Measurements from ENCODE around the gene ANGPTL8. TPM values are rescaled to one million over a fixed set of nuclear protein-coding genes. Genes with fewer than 3 reads are reported as not detected.

The ANGPTL8 gene
- total RNA-seq, 4 donors from 2014 or later, result 1.2 to 4.7 (median 2.9) TPM

DNA sequence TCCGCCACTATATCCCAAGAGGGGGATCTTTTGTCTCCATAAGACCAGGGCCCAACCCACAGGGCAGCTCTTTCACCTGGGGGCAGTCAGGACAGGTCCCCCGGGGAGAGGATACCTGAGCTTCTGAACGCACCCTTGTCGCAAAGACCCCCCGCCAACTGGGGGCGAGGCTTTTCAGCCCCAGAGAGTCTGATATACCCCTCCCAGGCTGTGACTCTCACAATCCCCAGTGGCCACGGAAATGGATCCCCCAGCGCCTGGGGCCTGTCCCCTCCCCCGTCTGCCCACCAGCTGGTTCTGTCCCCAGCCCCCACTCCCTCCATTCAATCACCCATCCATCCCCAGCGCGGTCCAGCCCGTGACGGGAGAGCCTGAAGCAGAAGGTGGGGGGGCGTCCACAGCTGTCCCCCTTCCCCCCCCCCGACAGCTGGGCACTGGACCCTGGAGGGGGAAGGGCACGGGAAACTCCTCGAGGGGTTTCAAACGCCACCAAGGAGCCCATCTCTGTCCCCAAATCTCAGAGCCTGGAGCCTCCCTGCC is 22.1 kb downstream of the ANGPTL8 start:
- ATAC-seq (ENCODE audit: low FRiP score), result no peak

DNA sequence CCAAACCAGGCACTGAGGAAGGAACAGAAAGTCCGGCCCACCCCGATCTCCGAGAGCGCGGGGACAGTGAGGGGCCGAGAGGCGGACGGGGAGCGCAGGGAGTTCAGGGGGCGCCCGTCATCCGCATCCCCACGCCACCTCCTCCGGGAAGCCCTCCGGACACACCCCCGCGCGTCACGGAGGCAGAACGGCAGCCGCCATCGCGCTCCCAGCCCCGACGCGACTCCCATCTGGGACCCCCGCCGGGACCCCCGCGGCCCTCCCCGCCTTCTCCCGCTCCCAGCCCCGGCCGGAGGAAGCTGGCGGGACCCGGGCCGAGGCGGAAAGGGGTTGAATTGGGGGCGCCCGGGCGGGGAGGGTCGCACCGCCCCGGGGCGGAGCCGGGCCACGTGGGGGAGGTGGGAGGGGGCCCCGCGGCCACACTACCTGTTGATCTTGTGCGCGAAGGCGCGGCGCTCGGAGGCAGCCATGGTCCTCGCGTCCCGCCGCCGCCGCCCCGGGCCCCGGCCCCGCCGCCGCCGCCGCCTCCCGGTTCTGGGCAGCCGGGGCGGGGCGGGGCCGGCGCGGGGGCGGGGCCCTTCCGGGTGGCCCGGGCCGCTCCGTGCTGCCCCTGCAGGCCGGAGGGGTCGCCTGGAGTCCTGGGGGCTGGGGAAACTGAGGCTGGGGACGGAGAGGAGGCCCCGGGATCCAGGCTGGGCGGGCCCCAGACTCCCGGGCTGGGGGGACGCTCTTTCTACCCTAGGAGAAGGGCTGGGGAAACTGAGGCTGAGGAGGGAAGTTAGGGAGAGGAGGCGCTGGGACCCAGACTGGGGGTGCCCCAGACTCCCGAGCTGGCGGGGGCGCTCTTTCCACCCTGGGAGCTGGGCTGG is 22.8 kb downstream of the ANGPTL8 start, which contains the start of gene DOCK6:
DOCK6 (minus strand) TSS at position 554 of the 869 bp plus-strand sequence; CDS start at position 470, 84 bp downstream.
- TF ChIP-seq, protein P1, sequence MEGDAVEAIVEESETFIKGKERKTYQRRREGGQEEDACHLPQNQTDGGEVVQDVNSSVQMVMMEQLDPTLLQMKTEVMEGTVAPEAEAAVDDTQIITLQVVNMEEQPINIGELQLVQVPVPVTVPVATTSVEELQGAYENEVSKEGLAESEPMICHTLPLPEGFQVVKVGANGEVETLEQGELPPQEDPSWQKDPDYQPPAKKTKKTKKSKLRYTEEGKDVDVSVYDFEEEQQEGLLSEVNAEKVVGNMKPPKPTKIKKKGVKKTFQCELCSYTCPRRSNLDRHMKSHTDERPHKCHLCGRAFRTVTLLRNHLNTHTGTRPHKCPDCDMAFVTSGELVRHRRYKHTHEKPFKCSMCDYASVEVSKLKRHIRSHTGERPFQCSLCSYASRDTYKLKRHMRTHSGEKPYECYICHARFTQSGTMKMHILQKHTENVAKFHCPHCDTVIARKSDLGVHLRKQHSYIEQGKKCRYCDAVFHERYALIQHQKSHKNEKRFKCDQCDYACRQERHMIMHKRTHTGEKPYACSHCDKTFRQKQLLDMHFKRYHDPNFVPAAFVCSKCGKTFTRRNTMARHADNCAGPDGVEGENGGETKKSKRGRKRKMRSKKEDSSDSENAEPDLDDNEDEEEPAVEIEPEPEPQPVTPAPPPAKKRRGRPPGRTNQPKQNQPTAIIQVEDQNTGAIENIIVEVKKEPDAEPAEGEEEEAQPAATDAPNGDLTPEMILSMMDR (IDR thresholded peaks at IDR 0.05), result no peak
- ATAC-seq (ENCODE audit: low FRiP score) (peak; percentile 60), DNase-seq (ENCODE audit: low spot score) (no peak)

More for the DNA sequence above, 22.1 kb downstream of the ANGPTL8 start:
- no peak for DNase-seq (ENCODE audit: low spot score)
- TF ChIP-seq, protein P1 (IDR thresholded peaks at IDR 0.05), result no peak

GRCh38 chr19:11263726-11264125 is 24.3 kb downstream of the ANGPTL8 start:
- TF ChIP-seq, protein P1 (IDR thresholded peaks at IDR 0.05), result no peak
- ATAC-seq (ENCODE audit: low FRiP score) (no peak), DNase-seq (ENCODE audit: low spot score) (no peak)

DNA sequence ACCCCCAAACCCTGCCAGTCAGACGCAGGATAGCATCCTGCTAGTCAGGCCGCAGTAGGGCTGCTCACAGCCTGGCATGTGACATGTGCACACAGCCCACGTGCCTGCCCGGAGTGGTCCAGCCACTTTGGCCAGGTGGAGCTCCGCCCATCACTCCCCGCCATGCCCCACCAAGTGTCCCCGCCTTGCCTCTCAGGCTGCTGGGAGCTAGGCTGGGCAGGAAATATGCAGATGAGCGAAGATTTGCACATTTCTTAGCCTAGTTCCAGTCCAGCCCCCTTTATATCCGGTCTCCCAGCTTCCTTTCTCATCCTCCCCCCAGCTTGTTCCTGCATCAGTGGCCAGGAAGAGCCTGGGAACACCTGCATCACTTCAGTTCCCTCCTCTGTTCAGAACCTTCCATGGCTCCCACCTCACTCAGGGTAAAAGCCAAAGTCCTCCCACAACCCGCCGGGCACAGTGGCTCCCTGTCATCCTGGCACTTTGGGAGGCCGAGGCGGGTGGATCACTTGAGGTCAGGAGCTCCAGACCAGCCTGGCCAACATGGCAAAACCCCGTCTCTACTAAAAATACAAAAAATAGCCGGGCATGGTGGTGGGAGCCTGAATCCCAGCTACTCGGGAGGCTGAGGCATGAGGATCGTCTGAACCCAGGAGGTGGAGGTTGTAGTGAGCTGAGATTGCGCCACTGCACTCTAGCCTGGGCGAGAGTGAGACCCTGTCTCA is 25.2 kb downstream of the ANGPTL8 start:
- TF ChIP-seq, protein P1 (IDR thresholded peaks at IDR 0.05), result no peak
- peak; percentile 19 for ATAC-seq (ENCODE audit: low FRiP score)
- no peak for DNase-seq (ENCODE audit: low spot score)

DNA sequence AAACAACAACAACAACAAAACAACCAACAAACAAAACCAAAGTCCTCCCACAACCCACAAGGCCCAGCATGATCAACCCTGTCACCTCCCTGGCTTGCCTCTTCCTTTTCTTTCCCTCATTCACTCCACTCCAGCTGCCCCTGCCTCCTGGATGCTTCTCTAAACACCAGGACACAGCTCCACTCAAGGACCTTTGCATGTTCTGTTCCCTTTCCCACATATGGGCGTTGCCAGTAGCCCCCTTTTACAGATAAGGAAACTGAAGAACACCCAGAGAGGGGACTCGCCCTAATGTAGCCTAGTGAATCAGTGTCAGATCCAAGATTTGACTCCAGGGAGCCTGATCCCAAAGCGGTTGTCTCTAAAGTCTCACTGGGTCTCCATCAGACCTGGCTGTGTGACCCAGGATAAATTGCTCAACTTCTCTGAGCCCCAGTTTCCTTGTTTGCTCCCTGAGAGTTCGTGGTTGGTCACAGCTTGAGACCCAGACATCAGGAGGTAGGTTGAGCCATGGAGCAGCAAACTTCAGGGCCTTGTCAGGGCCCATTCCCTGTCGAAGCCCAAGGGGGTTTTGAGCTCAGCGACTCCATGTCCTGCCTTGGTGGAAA is 25.9 kb downstream of the ANGPTL8 start:
- DNase-seq (ENCODE audit: low spot score) (no peak), ATAC-seq (ENCODE audit: low FRiP score) (no peak)
- TF ChIP-seq, protein P1 (IDR thresholded peaks at IDR 0.05), result no peak

DNA sequence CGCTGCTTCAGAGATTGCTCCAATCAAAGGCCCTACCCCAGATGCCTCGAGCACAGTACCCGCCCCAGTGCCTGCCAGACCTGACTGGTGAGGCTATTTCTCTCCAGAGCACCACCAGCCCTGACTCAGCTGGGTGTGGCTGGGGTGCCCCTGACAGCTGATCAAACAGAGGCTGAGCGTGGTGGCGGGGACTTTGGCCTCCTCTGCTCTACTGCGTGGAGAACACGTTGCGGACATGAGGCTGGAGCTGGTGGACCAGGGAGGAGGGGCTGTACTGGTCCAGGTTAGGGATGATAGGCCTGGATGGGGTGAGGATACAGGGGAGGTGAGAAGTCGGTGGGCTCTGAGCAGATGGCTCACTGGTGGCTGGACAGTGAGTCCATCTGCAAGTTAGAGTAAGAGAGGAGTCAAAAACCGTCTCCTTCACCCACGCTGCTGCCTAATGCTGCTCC is 26.4 kb downstream of the ANGPTL8 start:
- DNase-seq (ENCODE audit: low spot score) (no peak), ATAC-seq (ENCODE audit: low FRiP score) (no peak)
- TF ChIP-seq, protein P1 (IDR thresholded peaks at IDR 0.05), result no peak

Data from omental fat pad (tissue), 4 donors.